GM12878 (cell line): Measurements from ENCODE around the gene DENND1A. TPM values are rescaled to one million over a fixed set of nuclear protein-coding genes. Genes with fewer than 3 reads are reported as not detected.

Experiments
- ATAC-seq: fragments of 200-7000 bp; cut with Tn5 transposase; 3 replicates; pipeline ENCODE4 v1.9.1; 2020; ENCODE audit warnings: mild to moderate bottlenecking, moderate library complexity
- BruUV-seq: library from RNA; stranded (reverse); fragments of 400-500 nt; replicated peaks from 2 replicates; lab custom pipeline; 2021; lab: Mats Ljungman, UMichigan
- CTCF ChIA-PET: fragments of 300-600 bp; sonication (Branson Sonifier 250); formaldehyde crosslinking; extraction: SDS; loops from one replicate; lab custom pipeline; 2021; ENCODE audit warnings: inconsistent platforms; lab: Yijun Ruan, JAX
- POLR2A ChIA-PET: fragments of 350-600 bp; formaldehyde crosslinking; extraction: SDS; loops from one replicate; lab custom pipeline; 2021; ENCODE audit warnings: inconsistent platforms; lab: Charles Lee
- RAD21 ChIA-PET: fragments of 300-600 bp; sonication (Branson Sonifier 250); formaldehyde crosslinking; loops from one replicate; lab custom pipeline; 2023; ENCODE audit warnings: antibody characterized with exemption; ENCODE audit not compliant: unreplicated experiment; lab: Charles Lee
- SMC1A ChIA-PET: fragments of 300-600 bp; sonication (Branson Sonifier 250); formaldehyde crosslinking; loops from one replicate; lab custom pipeline; 2023; ENCODE audit not compliant: unreplicated experiment, uncharacterized antibody; lab: Charles Lee
- DNase-seq: peaks from one replicate; pipeline ENCODE4 v3.0.0-alpha.2; 2011; ENCODE audit warnings: low read depth, low spot score
- FAIRE-seq: peaks from 3 replicates; lab custom pipeline; 2011; peaks lifted over from hg19 to GRCh38; lab: Jason Lieb, UNC
- H2AFZ ChIP-seq: 2 replicates; pipeline ENCODE4 v1.6.0; 2011; ENCODE audit warnings: low read depth, low read length, control low read depth; ENCODE audit not compliant: control insufficient read depth
- H3K27ac ChIP-seq: 2 replicates; pipeline ENCODE4 v1.5.1; 2011; ENCODE audit warnings: control low read depth; ENCODE audit not compliant: control insufficient read depth, insufficient read depth
- H3K27me3 ChIP-seq, 2 experiments: replicated peaks in 1 of 2; 2 replicates each; pipeline versions ENCODE4 v1.6.0 to v1.6.1; 2011; ENCODE audit warnings: low read length in 1 of 2; ENCODE audit not compliant: control insufficient read depth in 2 of 2, insufficient read depth in 2 of 2
- H3K36me3 ChIP-seq, 2 experiments: 2 replicates each; pipeline ENCODE4 v1.5.1; 2011; ENCODE audit warnings: low read length in 1 of 2; ENCODE audit not compliant: control insufficient read depth in 2 of 2, insufficient read depth in 2 of 2
- H3K4me1 ChIP-seq: 2 replicates; pipeline ENCODE4 v1.6.1; 2011; ENCODE audit warnings: mild to moderate bottlenecking, low read length, moderate library complexity, mixed read lengths; ENCODE audit not compliant: control insufficient read depth, insufficient read depth
- H3K4me2 ChIP-seq: 2 replicates; pipeline ENCODE4 v1.6.0; 2011; ENCODE audit warnings: control low read depth; ENCODE audit not compliant: control insufficient read depth, insufficient read depth
- H3K4me3 ChIP-seq: fragments of 200-600 bp; sonication (generic); 2 replicates; pipeline ENCODE4 v1.5.1; 2016
- H3K79me2 ChIP-seq: 2 replicates; pipeline ENCODE4 v1.6.0; 2011; ENCODE audit warnings: low read length; ENCODE audit not compliant: control insufficient read depth, insufficient read depth
- H3K9ac ChIP-seq: 2 replicates; pipeline ENCODE4 v1.8.0; 2011; ENCODE audit warnings: low read length, control low read depth, mixed read lengths; ENCODE audit not compliant: control insufficient read depth, insufficient read depth
- H3K9me3 ChIP-seq: replicated peaks from 3 replicates; pipeline ENCODE4 v1.5.1; 2011; ENCODE audit warnings: mild to moderate bottlenecking, low read length; ENCODE audit not compliant: control insufficient read depth, insufficient read depth
- H4K20me1 ChIP-seq: 2 replicates; pipeline ENCODE4 v1.6.0; 2011; ENCODE audit not compliant: control insufficient read depth, insufficient read depth
- E2F4 ChIP-seq: IDR thresholded peaks from 2 replicates; pipeline ENCODE4 v1.6.1; 2012; ENCODE audit warnings: low read depth, low read length, improper control_type of control experiment
- ESRRA ChIP-seq: IDR thresholded peaks from 2 replicates; pipeline ENCODE4 v1.6.1; 2012; ENCODE audit warnings: mild to moderate bottlenecking, low read length, improper control_type of control experiment
- IRF5 ChIP-seq: fragments of 450-650 bp; IDR thresholded peaks from 2 replicates; pipeline ENCODE4 v1.6.1; 2017; ENCODE audit warnings: borderline replicate concordance
- ZBTB33 ChIP-seq: fragments of 450-650 bp; IDR thresholded peaks from 2 replicates; pipeline ENCODE4 v1.6.1; 2017; ENCODE audit warnings: mild to moderate bottlenecking
- WGBS: methylation state at CpG from one replicate; pipeline ENCODE4 v1.1.6; 2016; ENCODE audit warnings: low lambda C conversion rate; ENCODE audit not compliant: insufficient replicate concordance, insufficient coverage; ENCODE audit errors: missing lambda C conversion rate; 5-methylcytosine and 5-hydroxymethylcytosine counted together
- in situ Hi-C: fragments of 300-500 bp; cut with MboI; formaldehyde crosslinking; loops from 9 replicates; pipeline ENCODE4 v1.14.3; 2018; ENCODE audit warnings: mixed read lengths
- intact Hi-C: fragments of 100-400 bp; cut with micrococcal nuclease; formaldehyde crosslinking; loops from one replicate; pipeline ENCODE4 v1.14.2; 2022; ENCODE audit not compliant: unreplicated experiment
- polyA plus RNA-seq, 11 experiments: library from polyadenylated mRNA; depleted of rRNA in 4 of 11; unstranded in 6 of 11; stranded (reverse) in 5 of 11; fragments of >200 nt; fragmentation: Nextera tagmentation in 4 of 11; fragmentation: Illumina TruSeq in 1 of 11; extraction: Ambion mirVana in 4 of 11; extraction: Trizol in 1 of 11; gene quantifications; 1 replicate in 1 of 11; 2 replicates in 10 of 11; pipeline versions ENCODE4 v1.2.1 to v1.2.3, GENCODE V29; 2011 to 2016; ENCODE audit warnings: inconsistent platforms in 2 of 11, missing spikeins in 2 of 11, low read depth in 1 of 11
- total RNA-seq, 4 experiments: library from RNA; depleted of rRNA in 3 of 4; stranded (reverse); fragments of >200 nt in 3 of 4; fragmentation: Illumina TruSeq in 1 of 4; extraction: Trizol in 1 of 4; gene quantifications; 2 replicates each; pipeline versions ENCODE4 v1.2.1 to v1.2.3, GENCODE V29; 2013 to 2021

DENND1A gene
- total and polyA plus RNA-seq, 10 of the 15 experiments (the other 5 are each of a cell fraction or from before 2014, with no cell fraction given) = 14.1 to 48.6 (median 35.2) TPM

GRCh38 chr9:123745933-123746332 lies 184.0 kb downstream of the DENND1A start:
- POLR2A ChIA-PET = interaction anchor here (0.7 kb wide), 1 partner anchor 9 kb away, joined by 4 read pairs; no protein-coding TSS in a partner anchor
- peaks cover 14% of the 10 kb centered on the region for H3K4me1 ChIP-seq
- in situ Hi-C loops = no loop called here
- no peaks in the 10 kb centered on the region for H3K27me3 ChIP-seq
- H3K9me3 ChIP-seq = no peaks in the 10 kb centered on the region; the same call in 2 of the 3 replicates
- CTCF ChIA-PET = interaction anchor here (1.1 kb wide), 1 partner anchor 11 kb away, joined by 3 read pairs; no protein-coding TSS in a partner anchor
- no peak overlapping the region for H3K9ac ChIP-seq
- no peak overlapping the region for H3K27ac ChIP-seq
- TF ChIP-seq IRF5 (no peak), E2F4 (no peak), ESRRA (no peak), ZBTB33 (no peak)
- RAD21 ChIA-PET = interaction anchor here (1.2 to 1.5 kb wide), 2 partner anchors 29 to 108 kb away, joined by 3 to 6 read pairs; no protein-coding TSS in a partner anchor
- no peak overlapping the region for H3K4me3 ChIP-seq
- no peaks in the 10 kb centered on the region; the same call in 1 of the 2 replicates for H3K79me2 ChIP-seq
- ATAC-seq (no peak), FAIRE-seq (no peak), DNase-seq (no peak)
- SMC1A ChIA-PET = interaction anchor here (0.9 to 9.2 kb wide), 11 partner anchors 8 to 124 kb away, joined by 3 to 92 read pairs (median 10); no protein-coding TSS in a partner anchor
- H4K20me1 ChIP-seq = no peaks in the 10 kb centered on the region
- no TSS peak for BruUV-seq
- WGBS = 100% methylated on average over 1 of the region's 1 CpG
- intact Hi-C loops = loop anchor here (10.0 kb wide), 1 partner anchor 201 kb away; no protein-coding TSS in a partner anchor
- H2AFZ ChIP-seq = no peak overlapping the region
- no peak overlapping the region for H3K4me2 ChIP-seq
- 0 out of 4 replicates have a peak, but pooled peaks cover 0 to 4% of the 10 kb centered on the region in 2 experiments for H3K36me3 ChIP-seq
